HepG2 (cell line): Measurements from ENCODE around the gene POU3F1. TPM values are rescaled to one million over a fixed set of nuclear protein-coding genes. Genes with fewer than 3 reads are reported as not detected.
A peak's percentile ranks its signal among the peaks of the same experiment; 100 is the strongest.

ENCODE experiments used
- AKAP8 ChIP-seq: sonication (generic); formaldehyde crosslinking; IDR thresholded peaks from 2 replicates; pipeline ENCODE4 v1.5.1; 2020; ENCODE audit warnings: mild to moderate bottlenecking, missing genetic modification reagents
- ARNTL ChIP-seq: sonication (generic); formaldehyde crosslinking; IDR thresholded peaks from 2 replicates; pipeline ENCODE4 v1.4.0; 2020; ENCODE audit warnings: mild to moderate bottlenecking, missing genetic modification reagents
- CENPX ChIP-seq: sonication (generic); formaldehyde crosslinking; IDR thresholded peaks from 2 replicates; pipeline ENCODE4 v1.9.0; 2021; ENCODE audit warnings: mild to moderate bottlenecking, missing genetic modification reagents, moderate library complexity
- ERF ChIP-seq: IDR thresholded peaks from 2 replicates; pipeline ENCODE4 v1.6.1; 2018; ENCODE audit warnings: missing biosample characterization, missing genetic modification reagents
- HOMEZ ChIP-seq: IDR thresholded peaks from 2 replicates; pipeline ENCODE4 v1.6.1; 2016; ENCODE audit warnings: low read depth
- IRF2 ChIP-seq: IDR thresholded peaks from 2 replicates; pipeline ENCODE4 v1.6.1; 2018; ENCODE audit warnings: missing genetic modification reagents, missing compliant biosample characterization
- MAFK ChIP-seq, 2 experiments: IDR thresholded peaks in 1 of 2; conservative IDR thresholded peaks in 1 of 2; 2 replicates each; pipeline ENCODE4 v1.6.1; 2011; ENCODE audit warnings: improper control_type of control experiment in 2 of 2, low read length in 2 of 2
- MEF2D ChIP-seq: sonication (generic); formaldehyde crosslinking; IDR thresholded peaks from 2 replicates; pipeline ENCODE4 v1.5.1; 2020; ENCODE audit warnings: mild to moderate bottlenecking, missing genetic modification reagents
- MXI1 ChIP-seq: IDR thresholded peaks from 3 replicates; pipeline ENCODE4 v1.6.1; 2012; ENCODE audit warnings: low read depth, low read length, inconsistent platforms, borderline replicate concordance
- NFRKB ChIP-seq: fragments of 450-650 bp; IDR thresholded peaks from 2 replicates; pipeline ENCODE4 v1.6.1; 2017
- PBX3 ChIP-seq: sonication (generic); formaldehyde crosslinking; IDR thresholded peaks from 2 replicates; pipeline ENCODE4 v1.8.1; 2023; ENCODE audit warnings: missing genetic modification reagents, inconsistent platforms, borderline replicate concordance
- SAP130 ChIP-seq: IDR thresholded peaks from 2 replicates; pipeline ENCODE4 v1.6.1; 2016; ENCODE audit warnings: low read depth
- SMAD3 ChIP-seq: sonication (generic); formaldehyde crosslinking; IDR thresholded peaks from 2 replicates; pipeline ENCODE4 v1.4.0; 2020; ENCODE audit warnings: missing genetic modification reagents
- TCF12 ChIP-seq, 2 experiments: fragments of 450-650 bp in 1 of 2; sonication (generic) in 1 of 2; formaldehyde crosslinking in 1 of 2; IDR thresholded peaks; 2 replicates each; pipeline versions ENCODE4 v1.6.1 to v1.8.0; 2017 to 2022; ENCODE audit warnings: antibody characterized with exemption in 1 of 2, mild to moderate bottlenecking in 1 of 2, missing genetic modification reagents in 1 of 2, moderate library complexity in 1 of 2
- ZBTB42 ChIP-seq: sonication (generic); formaldehyde crosslinking; IDR thresholded peaks from 2 replicates; pipeline ENCODE4 v1.5.0; 2020; ENCODE audit warnings: mild to moderate bottlenecking, missing genetic modification reagents
- ZNF263 ChIP-seq: sonication (generic); formaldehyde crosslinking; IDR thresholded peaks from 2 replicates; pipeline ENCODE4 v1.4.0; 2020; ENCODE audit warnings: missing genetic modification reagents
- ZNF3 ChIP-seq: IDR thresholded peaks from 2 replicates; pipeline ENCODE4 v1.7.0; 2017; ENCODE audit warnings: inconsistent platforms
- ZNF335 ChIP-seq: sonication (generic); formaldehyde crosslinking; IDR thresholded peaks from 2 replicates; pipeline ENCODE4 v1.4.0; 2020; ENCODE audit warnings: missing genetic modification reagents
- ZNF343 ChIP-seq: sonication (generic); formaldehyde crosslinking; IDR thresholded peaks from 2 replicates; pipeline ENCODE4 v1.4.0; 2020; ENCODE audit warnings: mild to moderate bottlenecking, missing genetic modification reagents
- ZNF354B ChIP-seq: sonication (generic); formaldehyde crosslinking; IDR thresholded peaks from 2 replicates; pipeline ENCODE4 v1.8.0; 2022; ENCODE audit warnings: mild to moderate bottlenecking, missing genetic modification reagents
- ZNF614 ChIP-seq: IDR thresholded peaks from 2 replicates; pipeline ENCODE4 v1.6.1; 2018; ENCODE audit warnings: missing biosample characterization, missing genetic modification reagents, inconsistent platforms, borderline replicate concordance
- ZNF646 ChIP-seq: sonication (generic); formaldehyde crosslinking; IDR thresholded peaks from 2 replicates; pipeline ENCODE4 v1.9.0; 2021; ENCODE audit warnings: mild to moderate bottlenecking, missing genetic modification reagents
- ZNF7 ChIP-seq: IDR thresholded peaks from 2 replicates; pipeline ENCODE4 v1.6.1; 2016; ENCODE audit warnings: missing biosample characterization, missing genetic modification reagents
- ZNF747 ChIP-seq: sonication (generic); formaldehyde crosslinking; IDR thresholded peaks from 2 replicates; pipeline ENCODE4 v1.8.1; 2023; ENCODE audit warnings: missing genetic modification reagents, mild to moderate bottlenecking, borderline replicate concordance
- ZSCAN9 ChIP-seq: IDR thresholded peaks from 2 replicates; pipeline ENCODE4 v1.6.1; 2016; ENCODE audit warnings: borderline replicate concordance
- polyA plus RNA-seq, 8 experiments: library from polyadenylated mRNA; depleted of rRNA in 3 of 8; stranded (reverse) in 7 of 8; unstranded in 1 of 8; fragments of >200 nt; fragmentation: Illumina TruSeq in 4 of 8; extraction: Trizol in 4 of 8; gene quantifications; 2 replicates each; pipeline versions ENCODE4 v1.2.1 to v1.2.3, GENCODE V29; 2011 to 2016; ENCODE audit warnings: low read depth in 4 of 8, missing spikeins in 1 of 8, mixed read lengths in 1 of 8; ENCODE audit not compliant: insufficient read depth in 1 of 8
- total RNA-seq, 5 experiments: library from RNA; depleted of rRNA; stranded (reverse); fragments of >200 nt; fragmentation: Illumina TruSeq; extraction: Trizol; gene quantifications; 2 replicates each; pipeline ENCODE4 v1.2.3, GENCODE V29; 2016; ENCODE audit warnings: low read depth in 1 of 5

The POU3F1 gene
- total and polyA plus RNA-seq, 2 of the 13 experiments (the other 11 are each of a cell fraction or from before 2014, with no cell fraction given) = not detected

- no peak for TF ChIP-seq ZNF646 (CRISPR knock-in tag)
- TF ChIP-seq ZNF335 (CRISPR knock-in tag) = 0 out of 2 replicates have a peak, but pooled peaks have one; percentile 36
- no peak for TF ChIP-seq PBX3 (CRISPR knock-in tag)
- TF ChIP-seq ZNF263 (CRISPR knock-in tag) = no peak
- peak; percentile 81 for TF ChIP-seq MEF2D (CRISPR knock-in tag)
- peak; percentile 46; the same call in 1 of the 2 replicates for TF ChIP-seq ARNTL (CRISPR knock-in tag)
- 0 out of 2 replicates have a peak, but pooled peaks have one; percentile 38 for TF ChIP-seq ZNF614 (CRISPR knock-in tag)
- TF ChIP-seq ZNF7 (CRISPR knock-in tag) = no peak
- TF ChIP-seq ZNF354B (CRISPR knock-in tag) = no peak
- TF ChIP-seq SMAD3 (CRISPR knock-in tag) = 0 out of 2 replicates have a peak, but pooled peaks have one; percentile 35
- peak; percentile 64 for TF ChIP-seq SAP130 (CRISPR knock-in tag)
- TF ChIP-seq TCF12 (IDR thresholded peaks at IDR 0.05) = no peak
- no peak for TF ChIP-seq TCF12 (CRISPR knock-in tag; IDR thresholded peaks at IDR 0.05)
- TF ChIP-seq ZNF343 = no peak
- no peak for TF ChIP-seq ZNF747
- TF ChIP-seq NFRKB = no peak
- no peak for TF ChIP-seq HOMEZ (CRISPR knock-in tag)
- no peak for TF ChIP-seq MAFK (conservative IDR thresholded peaks at IDR 0.05 in 1 of 2, IDR thresholded peaks at IDR 0.05 in 1 of 2; ENCODE audit: low read length in 2 of 2)
- peak; percentile 83 for TF ChIP-seq ERF (CRISPR knock-in tag)
- no peak for TF ChIP-seq ZNF3 (CRISPR knock-in tag)
- TF ChIP-seq ZSCAN9 = peak; percentile 97
- no peak for TF ChIP-seq CENPX (CRISPR knock-in tag)
- no peak for TF ChIP-seq ZBTB42 (CRISPR knock-in tag)
- peak; percentile 59; the same call in 1 of the 2 replicates for TF ChIP-seq IRF2 (CRISPR knock-in tag)
- no peak for TF ChIP-seq MXI1
- no peak for TF ChIP-seq AKAP8
Observed at GRCh38 chr1:38076038-38076437, 29.4 kb upstream of the POU3F1 start (continued).
